HG02678 (cell line): ENCODE results near the gene RPAP2.
"Not testable (repeated sequence)": the region's sequence is repeated elsewhere in the genome, so short reads cannot be mapped to it uniquely, and the experiment has no call there.

ENCODE experiments used
- ATAC-seq: cut with Tn5 transposase; IDR thresholded peaks from one replicate; pipeline ENCODE4 v1.9.1; 2021; ENCODE audit warnings: mild to moderate bottlenecking, moderate library complexity; ENCODE audit not compliant: unreplicated experiment

The RPAP2 gene

DNA sequence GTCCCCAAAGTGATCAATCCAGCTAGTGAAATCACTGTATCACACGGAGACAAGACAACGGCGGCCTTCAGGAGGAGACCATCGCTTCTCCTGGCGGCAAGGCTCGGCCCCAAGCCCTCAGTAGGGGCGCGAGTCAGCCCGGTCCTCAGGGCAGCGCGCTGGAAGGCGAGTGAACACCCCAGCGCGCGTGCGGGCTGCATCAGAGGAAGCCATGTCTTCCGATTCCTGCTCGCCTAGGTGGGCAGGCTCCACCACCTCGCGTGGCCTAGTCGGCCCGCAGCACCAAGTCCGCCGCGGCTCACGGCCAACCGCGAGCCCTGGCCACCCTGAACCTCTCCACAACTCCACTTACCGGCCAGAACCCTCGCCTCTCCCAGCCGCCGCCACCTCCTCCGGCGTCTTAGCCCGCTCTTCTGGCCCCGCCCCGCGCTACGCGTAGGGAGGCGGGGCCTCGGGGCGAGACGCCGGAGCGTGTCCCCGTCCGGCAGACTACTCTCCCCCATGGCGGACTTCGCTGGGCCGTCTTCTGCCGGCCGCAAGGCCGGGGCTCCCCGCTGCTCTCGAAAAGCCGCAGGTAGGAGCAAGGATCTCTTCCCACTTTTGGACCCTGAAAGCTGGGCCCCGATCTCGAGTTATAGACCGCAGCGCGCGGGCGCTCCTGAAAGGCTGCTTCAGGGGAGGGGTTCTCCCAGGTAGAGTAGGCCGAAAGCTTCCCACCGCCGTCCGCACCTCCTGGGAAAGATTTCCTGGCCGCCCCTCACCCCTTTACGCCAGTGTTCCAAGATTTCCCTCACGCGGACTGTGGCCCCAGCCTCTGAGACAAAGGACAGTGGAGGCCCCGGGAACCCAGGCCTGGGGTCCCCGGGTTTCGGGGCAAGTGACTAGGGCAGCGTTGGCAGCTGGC lies at the start of gene RPAP2, which contains the start of gene GLMN:
Gene RPAP2, plus strand, starts transcription at position 487 of the 904 bp plus-strand sequence. Its CDS starts 15 bp downstream, at position 502.
Gene GLMN, minus strand, starts transcription at position 415 of the 904 bp plus-strand sequence. CDS start 988 bp downstream, outside the sequence.
- peak; percentile 98 for ATAC-seq

DNA sequence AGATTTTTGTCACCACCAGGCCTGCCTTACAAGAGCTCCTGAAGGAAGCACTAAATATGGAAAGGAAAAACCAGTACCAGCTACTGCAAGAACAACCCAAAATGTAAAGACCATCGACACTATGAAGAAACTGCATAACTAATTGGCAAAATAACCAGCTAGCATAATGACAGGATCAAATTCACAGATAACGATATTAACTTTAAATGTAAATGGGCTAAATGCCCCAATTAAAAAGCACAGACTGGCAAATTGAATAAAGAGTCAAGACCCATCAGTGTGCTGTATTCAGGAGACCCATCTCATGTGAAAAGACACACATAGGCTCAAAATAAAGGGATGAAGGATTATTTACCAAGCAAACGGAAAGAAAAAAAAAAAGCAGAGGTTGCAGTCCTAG lies 44.1 kb upstream of the RPAP2 start:
- ATAC-seq: not testable (repeated sequence)

DNA sequence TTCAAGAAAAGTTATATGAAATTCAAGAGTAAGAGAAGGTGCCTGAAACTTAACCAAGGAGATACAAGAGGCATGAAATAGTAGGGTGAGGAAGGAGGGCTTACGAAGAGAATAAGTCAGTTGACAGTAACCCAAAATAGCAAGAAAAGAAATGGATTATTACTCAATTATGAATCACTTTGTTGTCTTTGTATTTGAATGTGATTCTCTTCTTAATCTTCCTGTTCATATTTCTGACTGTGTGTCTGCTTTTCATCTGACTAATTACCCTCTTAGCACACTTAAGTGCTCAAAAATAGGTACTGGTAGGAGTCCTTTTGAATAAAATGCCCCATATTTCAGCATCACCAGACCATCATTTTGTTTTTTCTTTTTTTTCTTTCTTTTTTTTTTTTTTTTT lies 39.5 kb upstream of the RPAP2 start:
- no peak for ATAC-seq

DNA sequence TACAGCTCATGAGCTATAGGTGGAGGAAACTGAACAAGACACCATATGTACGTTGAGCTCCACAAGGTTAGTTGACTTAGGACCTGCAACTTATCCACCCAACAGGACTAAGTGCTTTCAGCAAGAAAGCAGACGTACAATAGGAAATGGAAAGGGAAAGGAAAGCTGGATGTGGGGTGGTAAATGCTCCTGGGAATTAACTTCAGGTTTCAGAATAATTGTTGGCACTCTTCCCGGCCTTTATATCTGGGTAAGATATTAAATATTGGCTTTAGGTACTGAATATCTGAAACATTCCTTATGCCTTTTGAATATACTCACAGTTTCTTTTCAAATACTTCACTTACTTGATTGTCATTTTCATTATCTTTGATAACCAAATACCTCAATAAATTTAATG lies 36.3 kb upstream of the RPAP2 start:
- no peak for ATAC-seq

DNA sequence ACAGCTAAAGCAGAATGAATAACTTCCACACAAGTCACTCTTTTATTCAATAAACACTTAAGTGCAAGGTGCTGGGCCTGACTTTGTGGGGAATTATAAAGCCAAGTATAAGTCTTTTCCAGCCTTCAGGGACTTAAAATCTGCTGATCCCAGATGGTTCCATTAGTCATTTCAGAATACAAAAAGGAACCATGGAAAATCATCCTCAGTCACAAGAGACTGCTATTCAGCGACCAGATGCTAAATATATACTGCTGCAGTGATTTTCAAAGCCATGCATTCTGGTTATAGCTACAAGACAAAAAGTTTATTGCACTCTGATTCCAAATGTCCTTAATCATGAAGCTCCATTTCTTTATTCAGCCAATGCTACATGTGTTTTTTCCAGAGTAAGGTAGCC lies 25.8 kb upstream of the RPAP2 start:
- ATAC-seq: no peak

DNA sequence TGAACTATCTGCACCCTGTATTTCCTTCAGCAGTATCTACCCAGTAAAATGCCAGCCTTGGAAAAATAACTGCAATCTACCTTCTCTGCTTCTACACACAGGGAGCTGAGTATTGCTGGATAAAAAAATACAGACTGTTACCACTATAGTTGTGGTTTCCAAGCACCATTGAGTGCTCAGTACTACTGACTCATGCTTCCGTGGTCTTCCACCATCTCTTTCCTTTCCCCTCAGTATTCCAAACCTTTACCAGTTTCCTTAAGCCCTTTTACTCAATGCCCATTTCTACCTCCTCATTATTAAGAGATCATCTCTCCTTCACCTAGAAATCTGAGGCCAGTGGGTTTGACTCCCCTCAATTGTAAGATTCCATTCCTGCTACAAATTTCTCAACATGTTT lies 23.9 kb upstream of the RPAP2 start:
- no peak for ATAC-seq

DNA sequence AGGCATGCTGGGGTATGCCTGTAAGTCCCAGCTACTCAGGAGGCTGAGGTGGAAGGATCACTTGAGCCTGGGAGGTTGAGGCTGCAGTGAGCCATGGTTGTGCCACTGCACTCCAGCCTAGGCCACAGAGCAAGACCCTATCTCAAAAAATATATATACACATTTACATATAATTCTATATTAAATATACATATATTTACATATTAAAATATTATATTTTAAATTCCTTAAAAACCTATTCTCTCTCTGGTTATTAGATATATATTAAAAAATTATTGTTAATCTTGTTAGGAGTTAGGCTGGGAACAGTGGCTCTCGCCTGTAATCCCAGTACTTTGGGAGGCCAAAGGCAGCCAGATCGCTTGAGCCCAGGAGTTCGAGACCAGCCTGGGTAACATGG lies 22.8 kb upstream of the RPAP2 start:
- ATAC-seq: no peak

DNA sequence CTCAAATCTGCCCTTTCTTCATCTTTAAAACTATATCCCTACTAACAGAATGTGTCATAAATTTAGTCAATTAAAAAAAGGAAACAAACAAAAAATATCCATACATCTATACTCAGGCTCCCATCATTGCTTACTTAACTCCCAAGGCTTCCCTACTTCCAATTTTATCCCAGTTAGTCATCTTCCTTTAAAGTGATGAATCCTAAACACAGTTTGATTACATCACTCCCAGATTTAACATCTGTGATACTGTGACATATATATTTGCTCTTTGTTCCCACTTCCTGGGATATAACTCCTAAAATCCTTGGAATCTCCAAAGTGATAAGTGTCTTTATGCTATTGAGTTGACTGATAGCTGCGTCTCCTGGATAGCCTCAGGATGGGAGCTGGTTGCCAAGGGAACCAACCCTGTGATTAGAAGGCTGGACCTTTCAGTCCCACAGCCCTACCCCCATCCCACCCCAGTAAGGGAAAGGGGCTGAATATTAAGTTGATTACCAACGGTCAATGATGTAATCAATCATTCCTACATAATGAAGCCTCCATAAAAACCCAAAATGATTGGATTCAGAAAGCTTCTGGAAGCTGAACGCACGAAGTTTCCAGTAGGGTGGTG lies 21.6 kb upstream of the RPAP2 start:
- ATAC-seq: no peak

DNA sequence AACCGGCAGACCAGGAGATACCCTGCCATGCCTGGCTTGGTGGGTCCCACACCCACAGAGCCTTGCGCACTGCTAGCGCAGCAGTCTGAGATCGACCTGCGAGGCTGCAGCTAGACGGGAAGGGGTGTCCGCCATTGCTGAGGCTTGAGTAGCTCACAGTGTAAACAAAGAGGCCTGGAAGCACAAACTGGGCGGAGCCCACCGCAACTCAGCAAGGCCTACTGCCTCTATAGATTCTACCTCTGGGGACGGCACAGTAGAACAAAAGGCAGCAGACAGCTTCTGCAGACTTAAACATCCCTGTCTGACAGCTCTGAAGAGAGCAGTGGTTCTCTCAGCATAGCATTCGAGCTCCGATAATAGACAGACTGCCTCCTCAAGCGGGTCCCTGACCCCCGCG lies 19.1 kb upstream of the RPAP2 start:
- not testable (repeated sequence) for ATAC-seq

DNA sequence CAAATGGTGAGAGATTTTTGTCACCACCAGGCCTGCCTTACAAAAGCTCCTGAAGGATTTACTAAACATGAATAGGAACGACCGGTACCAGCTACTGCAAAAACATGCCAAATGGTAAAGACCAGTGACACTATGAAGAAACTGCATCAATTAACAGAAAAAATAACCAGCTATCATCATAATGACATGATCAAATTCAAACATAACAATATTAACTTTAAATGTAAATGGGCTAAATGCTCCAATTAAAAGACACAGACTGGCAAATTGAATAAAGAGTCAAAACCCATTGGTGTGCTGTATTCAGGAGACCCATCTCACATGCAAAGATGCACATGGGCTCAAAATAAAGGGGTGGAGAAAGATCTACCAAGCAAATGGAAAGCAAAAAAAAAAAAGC lies 17.4 kb upstream of the RPAP2 start:
- not testable (repeated sequence) for ATAC-seq

DNA sequence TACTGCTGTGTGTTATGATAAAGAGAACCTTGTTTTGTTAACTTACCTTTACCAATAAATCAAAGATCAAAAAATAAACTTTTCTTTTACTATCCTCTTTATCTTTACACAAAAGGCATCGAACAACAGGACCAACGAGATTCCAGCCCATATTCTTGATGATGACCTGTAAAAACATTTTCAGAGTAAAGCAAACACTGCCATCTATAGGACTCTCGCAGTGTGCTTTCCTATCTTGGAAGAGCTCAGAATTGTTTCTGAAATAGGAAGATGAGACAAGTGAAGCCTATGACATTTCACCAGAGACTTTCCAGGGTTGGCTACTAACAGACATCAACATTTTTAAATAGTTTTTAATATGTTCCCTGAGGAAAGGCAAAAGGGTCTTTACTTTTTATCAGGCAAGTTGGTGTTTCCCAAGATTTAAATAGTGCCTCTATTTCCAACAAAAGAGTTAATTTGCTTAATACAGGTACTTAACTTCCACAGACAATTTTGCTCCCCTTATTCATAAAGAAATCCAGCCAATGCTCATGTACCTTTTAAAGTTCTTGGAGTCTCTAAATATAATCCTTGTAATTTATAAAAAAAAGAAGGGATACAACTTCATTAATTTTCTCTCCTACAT lies 7.4 kb upstream of the RPAP2 start:
- ATAC-seq: no peak

DNA sequence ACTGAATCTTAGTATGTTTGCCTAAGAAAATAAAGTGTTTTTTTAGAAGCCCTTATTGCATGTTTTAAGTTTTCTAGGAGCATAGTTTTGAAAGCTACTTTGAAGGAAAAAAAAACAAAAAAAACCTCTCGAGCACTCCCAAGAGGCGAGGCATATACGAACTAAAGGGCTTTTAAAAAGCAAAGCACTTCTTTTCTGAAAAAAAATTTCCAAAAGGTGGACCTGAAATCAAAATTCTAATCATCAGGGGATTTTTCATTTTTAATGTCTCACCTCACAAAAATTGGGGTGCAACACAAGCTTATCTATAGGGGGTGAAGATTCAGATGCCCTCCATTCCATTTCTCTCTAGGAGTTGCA lies 666 bp upstream of the RPAP2 start:
- no peak for ATAC-seq

DNA sequence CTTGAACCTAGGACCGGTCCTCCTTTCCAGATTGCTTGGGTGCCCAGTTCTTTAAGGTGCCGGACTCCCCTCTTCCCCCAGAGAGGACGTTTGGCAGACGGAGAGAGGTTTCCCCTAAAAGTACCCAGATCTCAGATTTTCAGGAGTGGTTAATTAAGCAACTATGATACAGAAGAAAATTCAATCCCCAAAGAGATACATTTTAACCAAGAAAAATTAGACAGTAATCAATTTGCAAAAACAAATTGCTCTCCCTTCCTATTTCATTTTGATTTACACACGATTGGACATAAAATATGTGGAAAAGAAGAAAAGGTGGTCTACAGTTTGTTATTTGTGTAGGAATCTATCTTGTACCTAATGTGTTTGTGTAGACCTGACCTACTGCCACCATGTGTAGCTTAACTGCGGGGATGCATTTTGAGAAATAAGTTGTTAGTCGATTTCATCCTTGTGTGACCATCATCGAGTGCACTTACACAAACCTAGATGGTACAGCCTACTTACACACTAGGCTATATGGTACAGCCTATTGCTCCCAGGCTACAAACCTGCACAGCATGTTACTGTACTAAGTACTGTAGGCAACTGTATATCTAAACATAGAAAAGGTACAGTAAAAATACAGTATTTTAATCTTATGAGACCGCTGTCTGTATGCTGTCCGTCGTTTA lies 755 bp downstream of the RPAP2 start:
- no peak for ATAC-seq

DNA sequence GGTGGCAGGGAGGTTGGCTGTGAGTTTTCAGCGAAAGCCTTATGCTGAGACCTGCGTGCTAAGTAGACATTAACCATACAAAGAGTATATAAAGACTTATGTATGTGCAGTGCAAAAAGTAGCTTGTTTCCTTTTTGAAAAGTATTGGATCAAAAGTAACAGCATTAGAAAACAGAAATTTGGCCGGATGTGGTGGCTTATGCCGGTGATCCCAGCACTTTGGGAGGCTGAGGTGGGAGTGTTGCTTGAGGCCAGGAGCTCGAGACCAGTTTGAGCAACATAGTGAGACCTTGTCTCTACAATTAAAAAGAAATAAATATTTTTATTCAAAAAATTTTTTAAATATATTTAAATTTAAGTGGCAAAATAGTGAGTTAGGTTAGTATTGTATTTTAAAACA lies 2.2 kb downstream of the RPAP2 start:
- no peak for ATAC-seq

DNA sequence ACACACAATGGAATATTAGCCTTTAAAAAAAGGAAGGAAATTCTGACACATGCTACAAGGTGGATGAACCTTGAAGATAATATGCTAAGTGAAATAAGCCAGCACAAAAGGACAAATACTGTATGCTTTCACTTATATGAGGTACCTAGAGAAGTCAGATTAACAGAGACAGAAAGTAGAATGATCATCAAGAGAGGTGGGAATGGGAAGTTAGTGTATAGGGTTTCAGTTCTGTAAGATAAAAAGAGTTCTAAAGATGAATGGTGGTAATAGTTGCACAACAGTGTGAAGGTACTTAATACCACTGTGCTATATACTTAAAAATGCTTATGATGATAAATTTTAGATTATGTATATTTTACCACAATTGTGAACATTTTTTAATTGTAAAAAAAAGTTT lies 7.2 kb downstream of the RPAP2 start:
- no peak for ATAC-seq

DNA sequence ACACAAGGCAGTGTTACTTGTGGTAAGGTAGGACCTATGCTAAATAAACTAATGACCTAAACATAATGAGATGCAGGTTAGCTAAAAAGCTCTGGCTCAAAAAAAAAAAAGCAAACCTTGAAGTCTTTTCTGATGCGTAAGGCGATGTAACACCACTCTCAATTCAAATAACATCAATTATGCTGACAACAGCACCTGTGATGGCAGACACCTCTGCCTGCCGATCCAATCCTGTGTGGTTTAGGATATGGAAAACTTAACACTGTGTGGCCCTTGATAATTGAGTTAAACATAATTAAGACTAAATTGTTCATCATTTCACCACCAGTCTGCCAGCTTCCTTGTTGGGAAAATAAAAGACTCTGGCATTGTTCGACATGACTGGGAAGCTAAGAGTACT lies 9.1 kb downstream of the RPAP2 start:
- no peak for ATAC-seq

DNA sequence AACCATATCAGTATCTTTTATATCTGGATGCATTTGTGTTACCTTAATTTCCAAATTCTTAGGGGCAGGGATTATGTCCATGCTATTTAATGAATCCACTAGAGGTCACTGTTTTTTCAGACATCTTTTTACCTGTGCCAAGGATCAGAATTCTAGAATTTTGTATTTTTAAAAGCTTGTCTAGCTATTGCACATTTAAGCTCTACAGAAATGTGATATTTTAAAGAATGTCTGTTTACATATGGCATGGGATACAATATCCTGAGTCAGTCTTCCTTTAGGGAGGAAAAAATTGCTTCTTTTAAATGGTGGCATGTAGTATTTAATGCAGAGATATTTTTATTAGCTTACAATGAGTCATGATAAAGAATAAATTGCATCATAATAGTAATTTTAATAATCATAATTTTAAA lies 11.3 kb downstream of the RPAP2 start:
- ATAC-seq: no peak

DNA sequence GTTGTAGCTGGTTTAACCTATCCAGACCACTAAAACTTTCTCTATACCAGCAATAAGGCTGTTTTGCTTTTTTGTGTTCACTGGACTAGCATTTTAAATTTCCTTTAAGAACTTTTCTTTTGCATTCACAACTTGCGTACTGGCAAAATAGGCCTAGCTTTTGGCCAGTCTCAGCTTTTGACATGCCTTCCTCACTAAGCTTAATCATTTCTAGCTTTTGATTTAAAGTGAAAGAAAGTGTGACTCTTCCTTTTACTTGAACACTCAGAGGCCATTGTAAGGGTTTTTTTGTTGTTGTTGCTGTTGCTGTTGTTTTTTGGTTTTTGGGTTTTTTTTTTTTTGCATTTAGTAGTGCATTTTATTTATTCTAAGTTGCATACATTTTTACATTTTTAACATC lies 15.2 kb downstream of the RPAP2 start:
- ATAC-seq: no peak

DNA sequence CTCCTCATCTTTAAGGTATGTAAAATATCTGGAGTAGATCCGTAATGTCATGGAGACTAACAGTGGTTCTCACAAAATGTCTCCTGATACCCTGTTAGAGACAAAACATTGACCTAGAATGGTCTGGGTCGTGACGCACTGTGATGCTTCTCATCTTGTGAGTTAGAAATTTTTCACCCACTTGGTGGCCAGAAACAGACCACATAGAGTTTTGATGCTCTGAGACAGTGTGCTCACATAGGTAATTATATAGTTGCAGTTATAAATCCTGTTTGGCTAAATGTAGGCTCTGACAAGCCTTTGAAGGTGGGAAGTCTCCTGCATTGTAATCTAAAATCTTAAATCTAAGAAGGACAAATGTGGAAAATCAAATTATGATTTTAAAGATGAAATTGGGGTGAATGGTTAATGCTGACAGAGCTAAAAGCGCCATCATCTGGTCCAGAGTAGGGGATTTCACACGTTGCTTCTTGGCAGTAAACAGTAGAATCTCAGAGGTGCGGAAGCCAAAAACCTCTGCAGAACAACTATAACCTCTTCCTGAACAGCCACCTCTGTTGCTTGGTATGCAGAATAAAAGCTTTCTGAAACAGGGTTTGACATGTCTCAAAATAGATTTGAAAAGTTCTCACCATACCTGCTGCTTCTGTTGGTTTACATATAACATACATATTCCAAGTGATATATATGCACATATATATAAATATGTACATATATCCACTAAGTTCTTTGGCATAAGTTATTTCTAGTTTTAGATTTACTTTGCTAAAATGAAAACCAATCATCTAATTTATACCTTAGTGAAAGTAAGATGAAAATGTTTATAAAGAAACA lies 17.1 kb downstream of the RPAP2 start:
- ATAC-seq: no peak

DNA sequence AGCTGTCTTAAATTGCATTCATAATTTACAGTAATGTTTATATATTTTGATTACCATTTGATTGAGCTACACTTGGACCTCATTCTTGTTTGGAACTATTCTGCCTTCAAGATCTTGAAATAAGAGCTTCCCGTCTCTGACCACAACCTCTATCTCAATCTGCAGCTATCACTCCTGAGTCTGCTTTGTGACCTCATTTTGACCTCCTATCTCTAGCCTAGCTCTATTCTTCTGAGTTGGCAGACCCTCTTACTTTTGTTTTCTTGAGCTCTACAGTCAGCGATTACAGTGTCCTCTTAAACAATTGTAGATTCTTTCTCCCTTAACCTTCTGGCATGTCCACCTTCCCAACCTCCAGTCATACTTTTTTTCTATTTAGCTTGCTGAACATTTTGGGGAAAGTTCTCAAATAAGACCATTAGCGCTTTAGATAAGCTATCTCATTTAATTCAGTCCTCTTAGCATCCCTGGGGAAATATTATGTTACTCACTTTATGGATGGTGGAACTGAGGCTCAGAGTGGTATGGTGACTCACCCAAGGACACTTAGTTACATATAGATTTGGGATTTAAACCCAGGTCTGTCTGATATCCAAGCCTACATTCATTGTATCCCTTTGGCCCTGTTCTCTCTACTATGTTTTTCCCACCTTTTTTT lies 19.1 kb downstream of the RPAP2 start:
- no peak for ATAC-seq
